ENCODE data around the gene SLC25A45.

The SLC25A45 gene

DNA sequence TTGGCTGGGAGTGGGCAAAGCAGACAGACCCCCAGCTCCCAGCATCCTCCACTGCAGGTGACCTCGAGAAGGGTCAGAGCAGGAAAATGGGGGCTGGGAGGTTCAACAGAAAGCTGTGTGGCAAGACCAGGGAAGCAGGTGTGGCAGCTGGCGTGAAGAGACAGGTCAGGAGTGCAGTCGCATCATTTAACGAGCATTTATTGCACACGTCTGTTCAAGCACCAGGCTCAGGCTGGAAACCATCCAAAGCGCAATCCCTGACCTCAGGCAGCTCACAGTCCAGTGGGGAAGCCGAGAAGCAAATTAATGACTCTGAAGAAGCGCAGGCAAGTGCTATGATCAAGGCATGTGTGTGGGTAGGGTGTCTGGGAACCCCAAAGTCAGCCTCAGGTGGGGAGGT lies 7.4 kb downstream of the SLC25A45 start:
- TF ChIP-seq CTCF (IDR thresholded peaks at IDR 0.05): no peak
- no peaks in the 10 kb centered on the region for H3K36me3 ChIP-seq
- H3K27me3 ChIP-seq: no peaks in the 10 kb centered on the region
- no peak overlapping the region for H3K27ac ChIP-seq
- H3K9me3 ChIP-seq: no peaks in the 10 kb centered on the region
- intact Hi-C loops (cut with DNase I; ENCODE audit: low total_unique reads): no loop called here
- DNase-seq: no peak
- H3K4me3 ChIP-seq: no peak overlapping the region
- peaks cover 0 to 17% (median 10%) of the 10 kb centered on the region in 4 donors for H3K4me1 ChIP-seq

DNA sequence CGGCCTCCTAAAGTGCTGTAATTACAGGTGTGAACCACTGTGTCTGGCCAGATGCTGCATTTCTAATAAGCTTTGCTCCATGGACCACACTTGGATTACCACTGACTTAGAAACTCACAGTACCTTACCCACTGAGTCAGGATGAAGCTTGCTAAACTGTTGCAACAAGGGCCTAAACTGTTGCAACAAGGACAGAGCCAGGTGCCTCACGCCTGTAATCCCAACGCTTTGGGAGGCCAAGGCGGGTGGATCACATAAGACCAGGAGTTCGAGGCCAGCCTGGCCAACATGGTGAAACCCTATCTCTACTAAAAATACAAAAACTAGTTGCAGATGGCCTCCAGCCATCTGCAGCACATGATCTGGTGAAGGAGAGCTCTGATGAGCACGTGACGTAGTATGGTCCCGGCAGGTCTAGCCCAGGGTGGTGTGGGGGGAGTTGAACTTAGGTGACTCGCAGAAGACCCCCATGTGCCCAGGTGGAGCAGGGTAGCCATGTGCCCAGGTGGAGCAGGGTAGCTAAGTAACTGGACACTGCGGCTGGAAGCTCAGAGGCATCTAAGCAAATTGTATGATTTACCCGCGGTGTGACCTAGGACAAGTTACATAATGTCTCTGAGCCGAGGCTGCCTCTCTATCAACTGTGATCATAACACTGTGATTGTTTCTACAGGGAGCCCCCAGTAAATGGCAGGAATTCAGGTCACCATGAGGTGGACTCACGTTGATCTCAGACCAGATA lies 8.4 kb downstream of the SLC25A45 start:
- intact Hi-C loops (cut with DNase I; ENCODE audit: low total_unique reads): no loop called here
- H3K4me3 ChIP-seq: no peak overlapping the region
- no peak for TF ChIP-seq CTCF (IDR thresholded peaks at IDR 0.05)
- H3K36me3 ChIP-seq: no peaks in the 10 kb centered on the region
- no peak for DNase-seq
- H3K27ac ChIP-seq: no peak overlapping the region
- H3K4me1 ChIP-seq: peaks cover 0 to 17% (median 10%) of the 10 kb centered on the region in 4 donors
- no peaks in the 10 kb centered on the region for H3K9me3 ChIP-seq
- H3K27me3 ChIP-seq: no peaks in the 10 kb centered on the region

DNA sequence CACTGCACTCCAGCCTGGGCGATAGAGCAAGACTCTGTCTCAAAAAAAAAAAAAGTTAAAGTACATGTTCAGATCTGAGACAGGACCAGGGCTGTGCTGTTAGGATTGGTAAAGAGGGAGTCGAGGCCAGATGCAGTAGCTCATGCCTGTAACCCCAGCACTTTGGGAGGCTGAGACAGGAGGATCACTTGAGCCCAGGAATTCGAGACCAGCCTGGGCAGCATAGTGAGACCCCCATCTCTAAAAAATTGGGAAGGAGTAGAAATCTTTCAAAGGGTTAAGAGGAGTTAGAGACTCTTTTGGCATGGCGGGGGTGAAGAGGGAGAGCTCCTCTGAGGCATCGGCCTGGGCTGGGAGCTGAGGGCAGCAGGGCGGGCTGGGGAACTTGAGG lies 11.8 kb downstream of the SLC25A45 start:
- intact Hi-C loops (cut with DNase I; ENCODE audit: low total_unique reads): no loop called here
- H3K27ac ChIP-seq: peak overlapping the region; percentile 77 to 83
- no peaks in the 10 kb centered on the region for H3K9me3 ChIP-seq
- no peak for DNase-seq
- TF ChIP-seq CTCF (IDR thresholded peaks at IDR 0.05): no peak
- H3K4me3 ChIP-seq: no peak overlapping the region
- H3K4me1 ChIP-seq: peaks cover 0 to 25% (median 10%) of the 10 kb centered on the region in 4 donors
- H3K36me3 ChIP-seq: no peaks in the 10 kb centered on the region
- no peaks in the 10 kb centered on the region for H3K27me3 ChIP-seq

GRCh38 chr11:65366340-65366773 lies 16.1 kb downstream of the SLC25A45 start:
- peaks cover 0 to 19% (median 7%) of the 10 kb centered on the region in 4 donors for H3K4me1 ChIP-seq
- DNase-seq: no peak
- H3K4me3 ChIP-seq: no peak overlapping the region
- H3K9me3 ChIP-seq: no peaks in the 10 kb centered on the region
- intact Hi-C loops (cut with DNase I; ENCODE audit: low total_unique reads): loop anchor here (2.0 kb wide), 1 partner anchor 144 kb away; no protein-coding TSS in a partner anchor
- no peak overlapping the region for H3K27ac ChIP-seq
- no peaks in the 10 kb centered on the region for H3K27me3 ChIP-seq
- peak; percentile 71 to 87 for TF ChIP-seq CTCF (IDR thresholded peaks at IDR 0.05)
- H3K36me3 ChIP-seq: no peaks in the 10 kb centered on the region

GRCh38 chr11:65363770-65364169 lies 18.7 kb downstream of the SLC25A45 start:
- Histone ChIP-seq H3K27ac (no peak overlapping the region), H3K4me3 (no peak overlapping the region), H3K4me1 (peaks cover 0 to 9% (median 0%) of the 10 kb centered on the region in 4 donors), H3K36me3 (no peaks in the 10 kb centered on the region), H3K27me3 (no peaks in the 10 kb centered on the region), H3K9me3 (no peaks in the 10 kb centered on the region)
- intact Hi-C loops (cut with DNase I; ENCODE audit: low total_unique reads): no loop called here
- no peak for TF ChIP-seq CTCF (IDR thresholded peaks at IDR 0.05)
- no peak for DNase-seq
